H1 (cell line): ENCODE measurements around the gene STAT3. TPM values are rescaled to one million over a fixed set of nuclear protein-coding genes. Genes with fewer than 3 reads are reported as not detected.

Source experiments
- BCL11A ChIP-seq, 2 experiments: IDR thresholded peaks; one replicate each; pipeline ENCODE4 v1.6.1; 2011; ENCODE audit warnings: low read depth in 2 of 2, low read length in 2 of 2, mild to moderate bottlenecking in 2 of 2
- CEBPB ChIP-seq: IDR thresholded peaks from 2 replicates; pipeline ENCODE4 v1.6.1; 2012; ENCODE audit warnings: low read depth, low read length
- CHD7 ChIP-seq: fragments of 300-600 bp; sonication (generic); IDR thresholded peaks from 2 replicates; pipeline ENCODE4 v1.7.1; 2012; ENCODE audit warnings: low read length, moderate library complexity, mild to moderate bottlenecking, inconsistent platforms; ENCODE audit not compliant: insufficient replicate concordance
- EGR1 ChIP-seq: IDR thresholded peaks from 2 replicates; pipeline ENCODE4 v1.6.1; 2011; ENCODE audit warnings: low read depth, low read length, borderline replicate concordance
- PHF8 ChIP-seq: fragments of 200-600 bp; sonication (generic); conservative IDR thresholded peaks from 2 replicates; pipeline ENCODE4 v1.7.1; 2012; ENCODE audit warnings: low read depth, mild to moderate bottlenecking, inconsistent platforms, low read length, moderate library complexity
- RBBP5 ChIP-seq: IDR thresholded peaks from 2 replicates; pipeline ENCODE4 v1.7.1; 2012; ENCODE audit warnings: low read depth, mild to moderate bottlenecking, inconsistent platforms, low read length, moderate library complexity, borderline replicate concordance
- SIX5 ChIP-seq: IDR thresholded peaks from 2 replicates; pipeline ENCODE4 v1.6.1; 2011; ENCODE audit warnings: mild to moderate bottlenecking, low read depth, low read length
- SP1 ChIP-seq: IDR thresholded peaks from 2 replicates; pipeline ENCODE4 v1.6.1; 2011; ENCODE audit warnings: low read depth, low read length
- SP2 ChIP-seq: IDR thresholded peaks from 2 replicates; pipeline ENCODE4 v1.6.1; 2012; ENCODE audit warnings: mild to moderate bottlenecking, low read length, inconsistent platforms
- TAF7 ChIP-seq: optimal IDR thresholded peaks from 2 replicates; pipeline ENCODE3; 2011; ENCODE audit warnings: low read depth, mild to moderate bottlenecking, inconsistent platforms, low read length, moderate library complexity, borderline replicate concordance
- TCF12 ChIP-seq: IDR thresholded peaks from 2 replicates; pipeline ENCODE4 v1.6.1; 2011; ENCODE audit warnings: low read depth, mild to moderate bottlenecking, low read length
- polyA plus RNA-seq, 7 experiments: library from polyadenylated mRNA; depleted of rRNA in 3 of 7; stranded (reverse) in 5 of 7; unstranded in 2 of 7; fragments of >200 nt in 5 of 7; fragments of 200-250 nt in 2 of 7; gene quantifications; 1 replicate in 5 of 7; 2 replicates in 1 of 7; 4 replicates in 1 of 7; pipeline versions ENCODE4 v1.2.1 to v1.2.3, GENCODE V29; 2011 to 2013; ENCODE audit warnings: missing spikeins in 2 of 7, mixed read lengths in 2 of 7
- total RNA-seq: library from RNA; stranded (reverse); fragmentation: NEBNext Ultra II Directional; extraction: Animal tissue kit (Norgen Biotek cat#: 25700); gene quantifications from 2 replicates; pipeline ENCODE4 v1.2.1, GENCODE V29; 2021

Gene STAT3
- total and polyA plus RNA-seq, 2 of the 8 experiments (the other 6 are each of a cell fraction or from before 2014, with no cell fraction given), result 38.4 to 94.1 TPM

GRCh38 chr17:42388381-42389134, at the start of gene STAT3 (continued):
- TF ChIP-seq BCL11A (IDR thresholded peaks at IDR 0.05; ENCODE audit: low read depth in 2 of 2, low read length in 2 of 2), result no peak
- TF ChIP-seq SP2, result peak; percentile 47
- TF ChIP-seq TAF7, result no peak
- TF ChIP-seq CHD7, result no peak
- peak; percentile 22; the same call in 1 of the 2 replicates for TF ChIP-seq PHF8
- TF ChIP-seq SIX5, result no peak
- TF ChIP-seq EGR1, result peak; percentile 76
- TF ChIP-seq RBBP5, result peak; percentile 90; the same call in 1 of the 2 replicates
- no peak for TF ChIP-seq CEBPB
- peak; percentile 73; the same call in 1 of the 2 replicates for TF ChIP-seq TCF12
- TF ChIP-seq SP1, result peak; percentile 93
